Activated naive CD4-positive, alpha-beta T cell treated with anti-CD3 and anti-CD28 coated beads for 36 hours (primary cell): ENCODE data around the gene ZNF143. TPM values are rescaled to one million over a fixed set of nuclear protein-coding genes. Genes with fewer than 3 reads are reported as not detected.
A peak's percentile ranks its signal among the peaks of the same experiment; 100 is the strongest.

ENCODE experiments used
- CTCF ChIA-PET: fragments of 350-600 bp; sonication (Branson Sonifier 250); formaldehyde crosslinking; loops from one replicate; lab custom pipeline; 2021; ENCODE audit warnings: antibody characterized with exemption; lab: Charles Lee
- DNase-seq: peaks from one replicate; pipeline ENCODE4 v3.0.0-alpha.2; 2020
- H3K27ac Mint-ChIP-seq: one replicate; pipeline ENCODE4 v1.8.0; 2021; ENCODE audit warnings: mild to moderate bottlenecking, mixed read lengths
- H3K27me3 Mint-ChIP-seq: one replicate; pipeline ENCODE4 v1.8.0; 2021; ENCODE audit warnings: low read depth, mixed read lengths
- H3K36me3 Mint-ChIP-seq: one replicate; pipeline ENCODE4 v1.8.0; 2021; ENCODE audit warnings: low read depth, mixed read lengths
- H3K4me1 Mint-ChIP-seq: one replicate; pipeline ENCODE4 v1.8.0; 2021; ENCODE audit warnings: low read depth, mixed read lengths
- H3K4me3 Mint-ChIP-seq: one replicate; pipeline ENCODE4 v1.8.0; 2021; ENCODE audit warnings: mild to moderate bottlenecking, moderate library complexity, mixed read lengths
- H3K9me3 Mint-ChIP-seq: one replicate; pipeline ENCODE4 v1.8.0; 2021; ENCODE audit warnings: mixed read lengths
- intact Hi-C: fragments of 100-400 bp; cut with micrococcal nuclease; formaldehyde crosslinking; loops from one replicate; pipeline ENCODE4 v1.15.1; 2023
- total RNA-seq, 2 experiments: library from RNA; stranded (reverse); gene quantifications; one replicate each; pipeline ENCODE4 v1.2.3, GENCODE V29; 2021

The ZNF143 gene
- total RNA-seq, 2 experiments from 2014 or later = 39.1 to 42.5 TPM

DNA sequence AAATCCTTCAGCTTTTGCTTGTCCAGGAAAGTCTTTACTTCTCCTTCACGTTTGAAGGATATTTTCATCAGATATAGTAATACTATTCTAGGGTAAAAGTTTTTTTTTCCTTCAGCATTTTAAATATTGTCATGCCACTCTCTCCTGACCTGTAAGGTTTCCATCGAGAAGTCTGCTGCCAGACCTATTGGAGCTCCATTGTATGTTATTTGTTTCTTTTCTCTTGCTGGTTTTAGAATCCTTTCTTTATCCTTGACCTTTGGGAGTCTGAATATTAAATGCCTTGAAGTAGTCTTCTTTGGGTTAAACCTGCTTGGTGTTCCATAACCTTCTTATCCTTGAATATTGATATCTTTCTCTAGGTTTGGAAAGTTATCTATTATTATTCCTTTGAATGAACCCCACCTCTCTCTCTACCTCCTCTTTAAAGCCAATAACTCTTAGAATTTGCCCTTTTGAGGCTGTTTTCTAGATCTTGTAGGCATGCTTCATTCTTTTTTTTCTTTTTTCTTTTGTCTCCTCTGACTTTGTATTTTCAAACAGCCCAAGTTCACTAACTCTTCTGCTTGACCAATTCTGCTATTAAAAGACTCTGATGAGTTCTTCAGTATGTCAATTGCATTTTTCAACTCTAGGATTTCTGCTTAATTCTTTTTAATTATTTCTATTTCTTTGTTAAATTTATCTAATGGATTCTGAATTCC is 100.6 kb downstream of the ZNF143 start:
- peaks cover 9% of the 10 kb centered on the region for H3K4me1 Mint-ChIP-seq
- intact Hi-C loops = loop anchor here (10.0 kb wide), 1 partner anchor 647 kb away; the partner anchor contains the start of gene AKIP1

DNA sequence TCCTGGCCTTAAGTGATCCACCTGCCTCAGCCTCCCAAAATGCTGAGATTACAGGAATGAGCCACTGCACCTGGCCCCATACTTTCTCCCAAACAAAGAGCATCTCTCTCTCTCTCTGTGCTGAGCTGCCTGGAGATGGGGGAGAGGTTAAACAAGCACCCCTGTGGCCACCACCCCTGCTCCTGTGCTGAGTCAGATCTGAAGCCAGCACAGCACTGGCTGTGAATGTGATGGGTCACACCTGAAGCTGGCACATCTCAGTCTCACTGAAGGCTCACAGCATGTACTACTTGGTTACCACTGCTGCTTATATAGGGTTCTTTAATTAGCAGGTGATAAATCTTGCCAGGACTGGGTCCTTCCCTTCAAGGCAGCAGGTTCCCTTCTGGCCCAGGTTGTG is 101.9 kb downstream of the ZNF143 start:
- CTCF ChIA-PET = interaction anchor here (1.1 kb wide), 1 partner anchor 28 kb away, joined by 4 read pairs; no protein-coding TSS in a partner anchor
- Mint-ChIP-seq H3K27me3 (no peaks in the 10 kb centered on the region), H3K4me3 (no peak overlapping the region), H3K27ac (no peak overlapping the region), H3K36me3 (peaks cover 15% of the 10 kb centered on the region), H3K4me1 (peaks cover 9% of the 10 kb centered on the region), H3K9me3 (peaks cover 12% of the 10 kb centered on the region)
- intact Hi-C loops = loop anchor here (10.0 kb wide), 1 partner anchor 648 kb away; the partner anchor contains the start of gene AKIP1
- DNase-seq = peak; percentile 16

More for the DNA sequence above, 100.6 kb downstream of the ZNF143 start:
- Mint-ChIP-seq H3K36me3 (peaks cover 21% of the 10 kb centered on the region), H3K27ac (no peak overlapping the region), H3K4me3 (no peak overlapping the region), H3K9me3 (peaks cover 12% of the 10 kb centered on the region), H3K27me3 (no peaks in the 10 kb centered on the region)
- CTCF ChIA-PET = no interaction called here
- no peak for DNase-seq

DNA sequence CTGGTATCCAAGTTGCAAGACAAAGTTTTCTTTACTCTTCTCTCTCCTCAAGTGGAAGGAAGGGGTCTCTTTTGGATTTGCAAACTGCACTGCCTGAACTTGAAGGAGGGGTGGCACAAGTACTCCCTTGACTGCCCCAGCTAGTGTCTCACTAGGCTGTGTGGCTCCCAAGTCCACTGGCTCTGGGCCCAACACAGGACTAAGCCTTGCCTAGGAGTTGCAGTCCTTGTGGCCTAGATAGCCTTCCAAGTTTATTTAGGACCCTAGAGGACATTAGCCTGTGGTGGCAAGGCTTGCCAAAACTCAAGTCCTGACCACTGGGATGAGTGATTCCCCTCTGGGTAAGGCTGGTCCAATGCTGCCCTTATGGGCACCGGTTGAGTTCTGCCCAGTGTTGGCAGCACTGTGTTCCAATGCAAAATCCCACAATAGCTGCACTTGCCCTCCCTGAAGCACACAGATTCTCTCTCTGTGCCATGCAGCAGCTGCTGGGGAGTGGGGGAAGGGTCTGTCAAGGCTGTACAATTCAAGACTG is 102.5 kb downstream of the ZNF143 start:
- Mint-ChIP-seq H3K9me3 (peaks cover 12% of the 10 kb centered on the region), H3K4me1 (peaks cover 9% of the 10 kb centered on the region), H3K27me3 (no peaks in the 10 kb centered on the region), H3K27ac (no peak overlapping the region), H3K4me3 (no peak overlapping the region), H3K36me3 (peaks cover 15% of the 10 kb centered on the region)
- DNase-seq = no peak
- intact Hi-C loops = loop anchor here (10.0 kb wide), 1 partner anchor 648 kb away; the partner anchor contains the start of gene AKIP1
- CTCF ChIA-PET = interaction anchor here (1.1 to 1.5 kb wide), 2 partner anchors 28 kb away, joined by 4 read pairs; no protein-coding TSS in a partner anchor

DNA sequence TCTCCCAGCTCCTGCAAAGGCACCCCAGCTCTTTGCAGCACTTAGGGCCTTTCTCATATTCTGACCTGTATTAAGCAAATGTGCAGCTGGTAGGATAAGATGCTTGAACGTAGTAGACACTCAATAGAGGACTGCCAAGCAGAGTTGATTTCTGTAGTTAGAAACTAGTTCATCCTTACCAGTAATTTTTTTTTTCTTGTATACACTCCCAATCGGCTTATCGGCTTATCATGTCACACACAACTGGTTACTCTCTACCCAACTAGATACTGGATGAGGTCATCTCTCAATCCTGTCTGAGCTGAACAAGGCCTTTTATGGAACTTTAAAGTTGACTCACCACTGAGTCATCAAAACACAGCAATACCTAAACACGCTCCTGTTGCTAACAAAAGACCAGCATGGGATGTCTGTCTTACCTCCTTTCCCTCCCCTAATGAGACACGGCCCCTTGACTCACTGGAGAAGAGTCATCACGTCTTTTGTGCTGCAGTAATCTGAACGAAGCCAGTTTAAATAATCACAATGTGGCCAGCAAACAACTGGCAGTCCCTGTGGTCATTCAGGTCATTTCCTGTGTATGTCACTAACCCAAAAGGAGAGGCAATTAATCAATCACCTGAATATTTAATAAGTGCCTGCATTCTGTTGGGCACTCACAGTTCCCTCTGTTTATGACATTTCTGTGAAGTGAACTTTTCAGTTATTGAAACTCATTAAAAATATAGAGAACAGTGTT is 105.2 kb downstream of the ZNF143 start:
- peaks cover 9% of the 10 kb centered on the region for H3K4me1 Mint-ChIP-seq
- no peaks in the 10 kb centered on the region for H3K27me3 Mint-ChIP-seq
- peak overlapping the region; percentile 65 for H3K27ac Mint-ChIP-seq
- H3K36me3 Mint-ChIP-seq = peaks cover 5% of the 10 kb centered on the region
- H3K4me3 Mint-ChIP-seq = no peak overlapping the region
- DNase-seq = peak; percentile 81
- peaks cover 6% of the 10 kb centered on the region for H3K9me3 Mint-ChIP-seq
- CTCF ChIA-PET = interaction anchor here (0.6 to 1.2 kb wide), 2 partner anchors 31 to 999 kb away, joined by 3 to 10 read pairs; no protein-coding TSS in a partner anchor
- intact Hi-C loops = loop anchor here (1.0 to 10.0 kb wide), 8 partner anchors 8 to 651 kb away; partner anchors contain the start of gene AKIP1

DNA sequence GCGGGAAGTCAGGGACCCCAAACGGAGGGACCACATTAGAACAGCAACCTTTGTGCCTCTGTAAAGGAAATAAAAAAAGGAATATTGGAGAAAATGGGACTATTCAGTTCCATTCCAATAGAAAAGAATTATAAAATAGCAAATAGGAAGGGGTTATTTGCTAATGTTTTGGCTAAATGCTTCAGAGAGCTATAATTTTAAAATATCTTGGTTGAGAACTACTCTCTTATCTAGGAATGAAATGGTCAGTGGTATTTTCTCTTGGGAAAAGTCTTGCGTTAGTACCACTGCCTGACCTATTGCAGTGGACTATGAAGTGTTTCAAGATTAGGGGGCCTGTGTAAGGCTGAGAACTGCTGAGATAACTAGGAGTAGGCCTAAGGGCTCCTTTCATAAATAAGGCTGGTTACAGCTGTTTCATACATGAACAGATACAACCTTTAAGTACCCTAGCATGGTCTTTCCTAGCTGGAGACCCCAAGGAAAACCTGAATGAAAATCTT is 105.8 kb downstream of the ZNF143 start:
- intact Hi-C loops = loop anchor here (1.0 to 10.0 kb wide), 8 partner anchors 8 to 652 kb away; partner anchors contain the start of gene AKIP1
- CTCF ChIA-PET = interaction anchor here (0.6 to 1.2 kb wide), 2 partner anchors 31 to 998 kb away, joined by 3 to 10 read pairs; no protein-coding TSS in a partner anchor
- Mint-ChIP-seq H3K36me3 (peaks cover under 1% of the 10 kb centered on the region), H3K9me3 (peaks cover under 1% of the 10 kb centered on the region), H3K27me3 (peaks cover 2% of the 10 kb centered on the region), H3K4me1 (peaks cover 9% of the 10 kb centered on the region), H3K4me3 (no peak overlapping the region), H3K27ac (peak overlapping the region; percentile 57)
- no peak for DNase-seq

DNA sequence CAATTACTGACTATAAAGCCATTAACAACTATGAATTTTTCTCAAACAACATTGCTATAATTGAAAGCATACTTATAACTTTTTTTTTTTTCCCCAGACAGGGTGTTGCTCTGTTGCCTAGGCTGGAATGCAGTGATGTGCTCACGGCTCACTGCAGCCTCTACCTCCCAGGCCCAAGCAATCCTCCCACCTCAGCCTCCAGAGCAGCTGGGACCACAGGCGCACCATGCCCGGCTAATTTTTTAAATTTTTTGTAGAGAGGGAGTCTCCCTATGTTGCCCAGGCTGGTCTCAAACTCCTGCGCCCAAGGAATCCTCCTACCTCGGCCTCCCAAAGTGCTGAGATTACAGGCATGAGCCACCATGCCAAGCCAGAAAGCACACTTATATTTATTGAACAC is 106.6 kb downstream of the ZNF143 start:
- no peaks in the 10 kb centered on the region for H3K9me3 Mint-ChIP-seq
- CTCF ChIA-PET = no interaction called here
- H3K36me3 Mint-ChIP-seq = no peaks in the 10 kb centered on the region
- no peak overlapping the region for H3K27ac Mint-ChIP-seq
- H3K4me1 Mint-ChIP-seq = peaks cover 12% of the 10 kb centered on the region
- DNase-seq = no peak
- peaks cover 3% of the 10 kb centered on the region for H3K27me3 Mint-ChIP-seq
- no peak overlapping the region for H3K4me3 Mint-ChIP-seq
- intact Hi-C loops = loop anchor here (10.0 kb wide), 1 partner anchor 653 kb away; the partner anchor contains the start of gene AKIP1

DNA sequence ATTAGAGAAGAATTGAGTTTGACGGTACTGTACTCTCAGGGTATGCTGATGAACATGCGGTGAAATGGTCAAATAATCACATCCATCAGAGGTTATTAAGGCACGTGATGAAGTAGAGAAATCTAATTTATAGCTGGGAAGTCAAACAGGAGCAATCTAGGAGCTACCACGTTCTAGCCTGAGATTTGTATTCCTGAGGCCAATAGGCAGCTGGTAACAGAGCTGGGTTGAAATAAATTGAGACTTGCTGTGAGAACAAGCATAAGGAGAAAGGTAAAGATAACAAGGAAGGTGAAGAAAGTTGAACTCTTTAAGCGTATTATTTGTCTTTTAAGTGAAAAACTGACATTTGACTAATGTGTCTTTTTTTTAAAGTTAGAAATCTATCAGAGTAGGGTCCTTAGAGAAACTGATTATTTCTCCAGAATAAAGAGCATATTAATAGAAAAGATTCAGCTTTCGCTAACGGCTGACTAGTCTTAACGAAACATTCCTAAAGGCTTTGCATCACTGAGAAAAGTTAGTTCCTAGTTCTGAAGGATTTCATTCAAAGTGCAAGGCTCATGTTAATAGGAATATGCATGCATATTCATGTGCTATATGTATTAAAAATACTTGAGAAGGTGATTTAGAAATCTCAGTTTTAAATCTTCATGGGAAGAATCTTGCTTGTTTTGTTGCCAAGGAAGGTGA is 107.5 kb downstream of the ZNF143 start:
- CTCF ChIA-PET = interaction anchor here (0.6 kb wide), 1 partner anchor 301 kb away, joined by 3 read pairs; no protein-coding TSS in a partner anchor
- Mint-ChIP-seq H3K4me3 (no peak overlapping the region), H3K27ac (no peak overlapping the region), H3K36me3 (no peaks in the 10 kb centered on the region), H3K4me1 (peaks cover 12% of the 10 kb centered on the region), H3K9me3 (no peaks in the 10 kb centered on the region), H3K27me3 (peaks cover 3% of the 10 kb centered on the region)
- no peak for DNase-seq
- intact Hi-C loops = loop anchor here (10.0 kb wide), 1 partner anchor 654 kb away; the partner anchor contains the start of gene AKIP1

DNA sequence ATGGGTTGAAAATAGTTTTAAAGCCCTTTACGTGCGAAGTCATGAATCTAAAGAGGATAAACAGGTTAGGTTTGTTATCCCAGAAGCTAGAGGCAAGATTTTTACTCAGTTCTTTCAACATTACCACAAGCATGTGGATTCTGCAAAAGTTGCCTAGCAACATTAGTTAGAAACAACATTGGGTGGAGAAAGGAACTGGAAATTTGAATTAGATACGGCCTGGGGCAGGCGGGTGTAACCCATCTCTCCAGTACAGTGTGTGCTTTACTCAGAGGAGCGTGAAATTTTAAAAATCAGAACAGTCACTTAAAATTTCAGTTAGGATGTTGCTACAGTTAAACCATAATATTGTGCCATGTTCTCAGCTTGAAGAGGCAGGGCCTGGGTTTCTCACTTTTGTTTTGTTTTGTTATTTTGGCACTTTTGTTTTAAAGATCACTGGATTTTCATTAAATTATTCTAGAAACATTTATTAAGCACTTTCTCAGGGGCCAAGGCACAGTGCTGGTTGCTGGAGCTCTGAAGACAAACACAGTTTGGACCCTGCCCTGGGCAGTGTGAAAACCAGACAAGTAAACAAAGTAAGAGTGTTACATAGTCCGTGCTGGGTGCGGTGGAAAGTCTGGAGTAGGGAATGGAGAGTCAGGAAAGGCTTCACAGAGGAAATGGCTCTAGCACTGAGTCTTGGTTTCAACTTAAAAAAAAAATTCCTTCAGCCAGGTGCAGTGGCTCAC is 108.2 kb downstream of the ZNF143 start:
- H3K4me3 Mint-ChIP-seq = no peak overlapping the region
- no peaks in the 10 kb centered on the region for H3K9me3 Mint-ChIP-seq
- no peaks in the 10 kb centered on the region for H3K36me3 Mint-ChIP-seq
- peaks cover 12% of the 10 kb centered on the region for H3K4me1 Mint-ChIP-seq
- no peak for DNase-seq
- intact Hi-C loops = loop anchor here (10.0 kb wide), 1 partner anchor 654 kb away; the partner anchor contains the start of gene AKIP1
- CTCF ChIA-PET = no interaction called here
- peaks cover 3% of the 10 kb centered on the region for H3K27me3 Mint-ChIP-seq
- H3K27ac Mint-ChIP-seq = no peak overlapping the region

DNA sequence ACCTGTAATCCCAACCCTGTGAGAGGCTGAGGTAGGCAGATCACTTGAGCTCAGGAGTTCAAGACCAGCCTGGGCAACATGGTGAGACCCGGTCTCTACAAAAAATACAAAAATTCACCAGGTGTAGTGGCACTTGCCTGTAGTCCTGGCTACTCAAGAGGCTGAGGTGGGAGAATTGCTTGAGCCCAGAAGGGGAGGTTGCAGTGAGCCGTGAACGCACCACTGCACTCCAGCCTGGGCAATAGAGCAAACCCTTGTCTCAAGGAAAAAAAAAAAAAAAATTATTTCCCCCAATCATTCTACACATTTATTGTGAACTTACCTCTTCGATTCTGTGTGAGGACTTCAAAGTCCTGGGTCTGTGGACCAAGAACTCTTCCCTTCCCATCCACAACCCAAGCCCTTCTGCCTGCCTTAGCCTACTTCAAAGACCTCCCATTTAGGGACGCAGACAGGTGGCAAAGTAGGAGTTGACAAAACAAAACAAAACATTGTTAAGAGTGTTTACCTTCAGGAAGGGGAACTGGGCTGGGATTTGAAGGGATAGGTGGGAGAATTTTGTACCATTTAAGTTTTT is 108.9 kb downstream of the ZNF143 start:
- Mint-ChIP-seq H3K27ac (no peak overlapping the region), H3K4me3 (no peak overlapping the region), H3K4me1 (peaks cover 12% of the 10 kb centered on the region), H3K36me3 (peaks cover 2% of the 10 kb centered on the region), H3K27me3 (peaks cover 4% of the 10 kb centered on the region), H3K9me3 (no peaks in the 10 kb centered on the region)
- CTCF ChIA-PET = no interaction called here
- DNase-seq = no peak
- intact Hi-C loops = loop anchor here (5.0 to 10.0 kb wide), 5 partner anchors 362 to 885 kb away; partner anchors contain the start of genes AKIP1, AMPD3 and NRIP3

DNA sequence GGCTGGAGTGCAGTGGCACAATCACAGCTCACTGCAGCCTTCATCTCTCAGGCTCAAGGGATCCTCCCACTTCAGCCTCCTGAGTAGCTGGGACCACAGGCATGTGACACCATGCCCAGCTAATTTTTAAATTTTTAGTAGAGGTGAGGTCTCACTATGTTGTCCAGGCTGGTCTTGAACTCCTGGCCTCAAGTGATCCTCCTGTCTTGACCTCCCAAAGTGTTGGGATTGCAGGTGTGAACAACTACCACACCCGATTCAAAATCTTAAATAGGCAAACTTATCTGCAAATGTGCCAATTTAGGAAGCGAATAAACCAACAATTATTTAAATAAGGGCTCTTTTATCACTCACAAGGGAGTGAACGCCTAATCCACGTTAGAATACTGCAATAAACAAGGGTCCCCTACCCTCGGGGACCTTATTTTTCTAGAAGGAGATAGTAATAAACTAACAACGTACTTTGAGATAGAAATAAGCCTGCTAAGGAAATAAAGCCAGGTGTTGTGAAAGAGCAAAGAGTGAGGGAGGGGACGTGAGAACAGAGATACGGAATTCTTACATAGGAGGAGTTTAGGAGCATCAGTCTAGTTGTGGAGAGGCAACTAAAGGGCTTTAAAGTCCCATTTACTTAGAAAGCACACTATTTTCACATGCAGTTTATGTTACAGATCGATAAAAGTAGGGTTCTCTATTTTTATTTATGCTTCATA is 109.7 kb downstream of the ZNF143 start:
- Mint-ChIP-seq H3K27me3 (peaks cover 10% of the 10 kb centered on the region), H3K27ac (no peak overlapping the region), H3K36me3 (peaks cover 10% of the 10 kb centered on the region), H3K4me3 (no peak overlapping the region), H3K9me3 (no peaks in the 10 kb centered on the region), H3K4me1 (peaks cover 16% of the 10 kb centered on the region)
- no peak for DNase-seq
- CTCF ChIA-PET = no interaction called here
- intact Hi-C loops = loop anchor here (5.0 to 10.0 kb wide), 4 partner anchors 363 to 884 kb away; partner anchors contain the start of genes AMPD3 and NRIP3
